GM10266 (cell line): Measurements from ENCODE around the gene PANX2.

Experiments
- DNase-seq: peaks from one replicate; pipeline ENCODE4 v3.0.0; 2012; ENCODE audit errors: extremely low spot score
- CTCF ChIP-seq: IDR thresholded peaks from 2 replicates; pipeline ENCODE4 v1.5.1; 2012; ENCODE audit warnings: mild to moderate bottlenecking, low read depth; ENCODE audit not compliant: control insufficient read depth, insufficient read depth; ENCODE audit errors: missing control alignments

PANX2 gene

GRCh38 chr22:50169774-50170341 lies 673 bp upstream of the PANX2 start:
- peak; percentile 16 for TF ChIP-seq CTCF
- peak; percentile 75 for DNase-seq

- no peak for DNase-seq
- no peak for TF ChIP-seq CTCF
Observed at GRCh38 chr22:50171319-50171964, 911 bp downstream of the PANX2 start.

- TF ChIP-seq CTCF: no peak
- no peak for DNase-seq
Observed at GRCh38 chr22:50171965-50172421, 1.5 kb downstream of the PANX2 start.

- peak; percentile 77 for DNase-seq
- no peak for TF ChIP-seq CTCF
Observed at GRCh38 chr22:50173311-50173982, 2.9 kb downstream of the PANX2 start.

GRCh38 chr22:50173983-50174355 lies 3.4 kb downstream of the PANX2 start:
- no peak for DNase-seq
- no peak for TF ChIP-seq CTCF

- TF ChIP-seq CTCF: no peak
- no peak for DNase-seq
Observed at GRCh38 chr22:50174382-50175190, 4.1 kb downstream of the PANX2 start.

GRCh38 chr22:50175191-50175461 lies 4.6 kb downstream of the PANX2 start:
- TF ChIP-seq CTCF: no peak
- DNase-seq: no peak
